GM12873 (cell line): ENCODE results near the gene ZNF385B.

Experiments used
- TF ChIP-seq, protein P1 (sequence below): IDR thresholded peaks from 2 replicates; pipeline ENCODE4 v1.5.1; 2012; ENCODE audit warnings: low read depth, mild to moderate bottlenecking, moderate library complexity, low read length, control low read depth; ENCODE audit not compliant: insufficient read depth; ENCODE audit errors: missing control alignments

The ZNF385B gene

GRCh38 chr2:179685146-179685545, 176.3 kb downstream of the ZNF385B start:
- TF ChIP-seq, protein P1, sequence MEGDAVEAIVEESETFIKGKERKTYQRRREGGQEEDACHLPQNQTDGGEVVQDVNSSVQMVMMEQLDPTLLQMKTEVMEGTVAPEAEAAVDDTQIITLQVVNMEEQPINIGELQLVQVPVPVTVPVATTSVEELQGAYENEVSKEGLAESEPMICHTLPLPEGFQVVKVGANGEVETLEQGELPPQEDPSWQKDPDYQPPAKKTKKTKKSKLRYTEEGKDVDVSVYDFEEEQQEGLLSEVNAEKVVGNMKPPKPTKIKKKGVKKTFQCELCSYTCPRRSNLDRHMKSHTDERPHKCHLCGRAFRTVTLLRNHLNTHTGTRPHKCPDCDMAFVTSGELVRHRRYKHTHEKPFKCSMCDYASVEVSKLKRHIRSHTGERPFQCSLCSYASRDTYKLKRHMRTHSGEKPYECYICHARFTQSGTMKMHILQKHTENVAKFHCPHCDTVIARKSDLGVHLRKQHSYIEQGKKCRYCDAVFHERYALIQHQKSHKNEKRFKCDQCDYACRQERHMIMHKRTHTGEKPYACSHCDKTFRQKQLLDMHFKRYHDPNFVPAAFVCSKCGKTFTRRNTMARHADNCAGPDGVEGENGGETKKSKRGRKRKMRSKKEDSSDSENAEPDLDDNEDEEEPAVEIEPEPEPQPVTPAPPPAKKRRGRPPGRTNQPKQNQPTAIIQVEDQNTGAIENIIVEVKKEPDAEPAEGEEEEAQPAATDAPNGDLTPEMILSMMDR, result no peak

GRCh38 chr2:179682756-179683155, 178.7 kb downstream of the ZNF385B start:
- TF ChIP-seq, protein P1, result no peak

DNA sequence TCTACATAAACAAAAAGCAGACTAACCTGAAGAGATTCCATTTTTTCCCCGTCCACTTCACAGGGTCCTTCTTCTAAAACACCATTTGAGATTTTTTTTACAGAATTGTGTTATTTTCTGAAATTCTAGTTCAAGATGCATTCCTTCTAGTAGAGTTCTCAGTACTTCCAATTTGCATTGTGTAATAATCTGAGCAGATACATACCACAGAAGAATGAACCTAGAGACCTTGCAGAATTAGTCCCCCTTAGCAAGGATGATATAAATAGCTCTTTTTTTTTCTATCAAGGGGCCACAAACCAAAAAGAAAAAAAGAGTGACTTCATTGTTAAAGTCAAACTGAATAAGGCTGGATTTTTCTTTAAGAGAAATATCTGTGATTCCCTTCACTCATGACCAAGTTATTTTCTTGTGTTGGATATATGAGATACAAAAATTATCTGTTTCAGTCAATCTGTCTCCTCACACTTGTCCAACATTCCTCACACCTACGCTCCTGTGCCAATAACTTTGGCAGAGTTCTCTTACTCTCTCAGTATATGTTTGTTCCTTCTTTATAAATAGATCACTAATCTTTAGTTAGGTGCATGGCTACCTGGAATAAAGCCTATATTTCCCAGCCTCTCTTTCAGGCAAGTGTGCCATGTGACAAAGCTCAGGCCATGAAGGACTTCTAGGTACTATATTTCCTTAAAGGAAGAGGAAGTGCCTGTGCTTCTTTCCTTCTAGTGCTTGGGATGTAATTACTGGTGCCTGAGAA, 183.5 kb downstream of the ZNF385B start:
- TF ChIP-seq, protein P1, result no peak

DNA sequence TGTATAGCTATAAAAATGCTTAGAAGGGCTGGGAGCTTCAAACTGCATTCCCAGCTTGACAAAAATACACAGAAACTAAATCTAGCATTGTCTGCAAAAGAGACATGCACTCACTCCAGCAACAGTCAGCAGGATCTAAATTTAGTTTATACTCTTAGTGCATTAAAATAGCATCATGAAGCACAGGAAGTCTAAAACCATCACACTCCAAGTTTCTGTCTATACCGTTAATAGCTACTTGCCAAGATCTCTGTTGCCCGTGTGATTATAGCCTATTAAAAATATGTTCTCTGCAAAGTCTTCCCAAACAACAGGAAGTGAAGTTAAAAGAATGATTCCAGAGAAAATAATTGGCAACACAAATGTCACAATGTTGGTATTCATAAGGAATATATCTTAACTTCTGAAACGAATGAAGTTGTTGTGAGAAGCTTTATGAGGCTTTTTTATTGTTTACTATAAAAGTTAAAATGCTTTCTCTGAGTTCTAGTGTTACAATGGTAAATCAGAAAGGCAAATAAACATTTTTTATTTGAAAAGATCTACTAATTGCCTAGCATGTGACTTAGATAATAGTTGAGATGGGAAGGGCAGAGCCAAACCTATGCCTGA, 184.2 kb downstream of the ZNF385B start:
- TF ChIP-seq, protein P1, result no peak

DNA sequence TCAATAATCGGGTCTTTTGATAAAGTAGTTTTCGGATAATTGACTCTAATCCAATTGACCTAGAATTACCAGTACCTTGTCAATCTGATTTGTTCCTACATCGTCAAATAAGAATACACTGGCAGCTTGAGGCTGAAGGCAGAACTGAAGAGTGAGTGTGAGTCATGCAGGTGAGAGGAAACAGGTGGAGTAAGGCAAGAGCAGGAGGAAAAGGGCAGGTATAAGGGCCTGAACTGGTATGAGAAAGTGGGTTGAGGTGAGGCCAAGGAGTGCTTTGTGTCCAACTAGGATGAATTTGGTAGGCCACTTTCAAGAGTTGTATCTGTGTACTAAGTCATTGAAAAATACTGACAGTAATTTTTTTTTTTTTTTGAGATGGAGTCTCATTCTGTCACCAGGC, 186.0 kb downstream of the ZNF385B start:
- TF ChIP-seq, protein P1, result no peak

DNA sequence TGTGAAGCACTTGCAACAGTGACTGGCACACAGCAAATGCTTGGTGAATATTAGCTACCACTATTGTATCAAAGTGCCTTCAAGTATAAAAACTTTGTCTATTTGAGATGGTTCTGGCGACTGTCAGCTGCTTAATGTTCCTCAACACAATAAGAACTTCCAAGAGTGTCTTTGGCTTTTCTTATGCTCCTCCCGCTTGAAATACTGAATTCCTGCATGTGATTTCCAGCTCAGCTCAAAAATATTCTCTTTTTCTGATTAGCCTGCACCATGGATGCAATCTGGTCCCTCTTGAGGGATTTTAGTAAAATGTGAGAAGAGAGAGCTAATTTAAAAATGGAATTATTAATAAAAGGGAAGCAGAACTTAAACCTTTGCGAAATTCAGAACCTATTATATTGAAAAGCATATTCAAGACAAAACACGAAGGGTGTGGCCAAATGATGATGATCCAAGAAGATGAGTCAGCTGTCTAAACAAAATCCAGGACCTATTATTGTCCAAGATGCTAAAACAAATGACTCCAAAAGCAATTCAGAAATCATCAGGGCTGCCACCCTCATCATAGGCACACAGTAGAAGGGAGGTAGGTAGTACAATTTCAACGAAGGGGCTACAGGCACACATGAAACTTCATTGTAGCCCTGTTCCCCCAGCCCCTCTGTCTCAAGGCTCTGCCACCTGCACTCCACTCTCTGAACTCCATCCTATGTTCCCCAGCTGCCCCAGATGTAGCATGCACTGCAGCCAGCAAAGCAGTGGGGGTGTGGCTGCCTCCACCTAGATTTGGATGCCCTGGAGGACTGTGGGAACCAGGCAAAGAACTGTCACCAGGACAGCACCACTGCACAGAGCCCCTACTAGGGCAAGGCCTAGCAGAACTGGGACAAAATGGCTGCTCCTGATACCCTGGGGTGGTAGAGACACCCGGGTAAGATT, 190.1 kb downstream of the ZNF385B start:
- TF ChIP-seq, protein P1, result no peak

- TF ChIP-seq, protein P1, result no peak
Measured at GRCh38 chr2:179669196-179669595, 192.2 kb downstream of the ZNF385B start.
